PC-3 (cell line): Measurements from ENCODE around the gene ATMIN.

ENCODE experiments used
- CTCF ChIP-seq: fragments of 300-600 bp; sonication (generic); conservative IDR thresholded peaks from 2 replicates; pipeline ENCODE4 v1.5.1; 2017; ENCODE audit warnings: antibody characterized with exemption, low read depth, mild to moderate bottlenecking, low read length
- EZH2 ChIP-seq: fragments of 300-600 bp; sonication (generic); IDR thresholded peaks from one replicate; pipeline ENCODE4 v1.6.1; 2017; ENCODE audit warnings: antibody characterized with exemption, mild to moderate bottlenecking, low read length; ENCODE audit not compliant: unreplicated experiment
- EZH2phosphoT487 ChIP-seq: fragments of 300-600 bp; sonication (generic); IDR thresholded peaks from 2 replicates; pipeline ENCODE4 v1.6.1; 2018; ENCODE audit warnings: mild to moderate bottlenecking, antibody characterized with exemption, low read length, borderline replicate concordance

GRCh38 chr16:81071805-81072204 lies 36.2 kb downstream of the ATMIN start:
- TF ChIP-seq EZH2phosphoT487 (no peak), CTCF (no peak), EZH2 (no peak)
